Psoas muscle (tissue), 8 donors: ENCODE measurements around the gene SYNGR2. TPM values are rescaled to one million over a fixed set of nuclear protein-coding genes. Genes with fewer than 3 reads are reported as not detected.

Experiments used
- ATAC-seq, 4 donors: fragments of 200-7000 bp; cut with Tn5 transposase; one replicate each; pipeline ENCODE4 v1.9.1; 2020; ENCODE audit warnings: moderate library complexity in 3 of 4, mild to moderate bottlenecking in 2 of 4
- DNase-seq, 2 donors: peaks; one replicate each; pipeline ENCODE4 v3.0.0-alpha.2; 2020
- H3K27ac ChIP-seq: fragments of 200-600 bp; one replicate; pipeline ENCODE4 v1.8.0; 2022
- H3K27me3 ChIP-seq, 3 donors: fragments of 200-600 bp in 1 of 3; one replicate each; pipeline versions ENCODE4 v1.6.1 to v1.8.0; 2013 to 2022; ENCODE audit warnings: low read length in 2 of 3, mild to moderate bottlenecking in 2 of 3, moderate library complexity in 1 of 3; ENCODE audit not compliant: insufficient read depth in 3 of 3
- H3K36me3 ChIP-seq, 2 donors: fragments of 200-600 bp in 1 of 2; one replicate each; pipeline versions ENCODE4 v1.6.1 to v1.8.0; 2013 to 2022; ENCODE audit warnings: low read depth in 1 of 2, mild to moderate bottlenecking in 1 of 2, moderate library complexity in 1 of 2; ENCODE audit not compliant: insufficient read depth in 1 of 2
- H3K4me1 ChIP-seq: fragments of 200-600 bp; one replicate; pipeline ENCODE4 v1.8.0; 2022
- H3K4me3 ChIP-seq: fragments of 200-600 bp; one replicate; pipeline ENCODE4 v1.8.0; 2022; ENCODE audit warnings: mild to moderate bottlenecking
- H3K9me3 ChIP-seq: fragments of 200-600 bp; one replicate; pipeline ENCODE4 v1.8.0; 2022
- CTCF ChIP-seq: fragments of 200-600 bp; IDR thresholded peaks from one replicate; pipeline ENCODE4 v1.8.0; 2022; ENCODE audit warnings: antibody characterized with exemption
- WGBS, 3 donors: extraction: QIAGEN DNeasy Blood & Tissue Kit; methylation state at CpG; one replicate each; pipeline versions ENCODE4 v1.1.6 to v1.1.7; 2013; 5-methylcytosine and 5-hydroxymethylcytosine counted together
- intact Hi-C, 2 donors: fragments of 100-400 bp; cut with DNase I; formaldehyde crosslinking; loops; one replicate each; pipeline versions ENCODE4 v1.11.0 to v1.14.2; 2022
- polyA plus RNA-seq, 3 donors: library from polyadenylated mRNA; stranded (reverse); fragments of 200-250 nt; gene quantifications; one replicate each; pipeline ENCODE4 v1.2.3, GENCODE V29; 2013
- total RNA-seq, 4 donors: library from RNA; stranded (reverse); fragmentation: NEBNext Ultra II Directional in 2 of 4; extraction: Animal tissue kit (Norgen Biotek cat#: 25700) in 2 of 4; gene quantifications; one replicate each; pipeline versions ENCODE4 v1.2.1 to v1.2.4, GENCODE V29; 2021 to 2023
- donor health status: healthy with polysubstance abuse.
- donor health status: DM: no; HTN: no; CAD: no; lungs with moderate emphysema.
- donor health status: Bipolar disorder and iron deficiency.
- donor health status: healthy.
- donor health status: DM: yes; HTN: yes; CAD: no.
- donor health status: DM: no; HTN: no; CAD: no.
- donor health status: DM: no; HTN: no; CAD: no.
- donor health status: DM: yes; HTN: yes; CAD: no.

The SYNGR2 gene
- total and polyA plus RNA-seq, 7 donors: 61.7 to 313 (median 181) TPM

GRCh38 chr17:78121801-78122215, 46.6 kb upstream of the SYNGR2 start:
- Histone ChIP-seq H3K9me3 (no peaks in the 10 kb centered on the region), H3K27ac (no peak overlapping the region), H3K4me3 (no peak overlapping the region), H3K4me1 (no peaks in the 10 kb centered on the region), H3K27me3 (peaks cover 0 to 1% (median 0%) of the 10 kb centered on the region in 3 donors), H3K36me3 (no peaks in the 10 kb centered on the region)
- 73 to 84% (median 80%) methylated on average over 11 of the region's 11 CpGs for WGBS, 3 donors
- DNase-seq: no peak
- no peak for ATAC-seq
- intact Hi-C loops: no loop called here
- TF ChIP-seq CTCF: no peak

GRCh38 chr17:78122216-78122930, 46.0 kb upstream of the SYNGR2 start:
- no peak for ATAC-seq

GRCh38 chr17:78122931-78123249, 45.5 kb upstream of the SYNGR2 start:
- H3K9me3 ChIP-seq: no peaks in the 10 kb centered on the region
- WGBS, 3 donors: 88 to 94% (median 92%) methylated on average over 4 of the region's 4 CpGs
- DNase-seq (no peak), ATAC-seq (no peak)
- H3K36me3 ChIP-seq: no peaks in the 10 kb centered on the region
- peaks cover 0 to 11% (median 5%) of the 10 kb centered on the region in 3 donors for H3K27me3 ChIP-seq
- no peak overlapping the region for H3K27ac ChIP-seq
- H3K4me3 ChIP-seq: no peak overlapping the region
- intact Hi-C loops: no loop called here
- H3K4me1 ChIP-seq: peaks cover 3% of the 10 kb centered on the region
- no peak for TF ChIP-seq CTCF

More at GRCh38 chr17:78122216-78122930, 46.0 kb upstream of the SYNGR2 start:
- Histone ChIP-seq H3K27me3 (peaks cover 0 to 7% (median 2%) of the 10 kb centered on the region in 3 donors), H3K36me3 (no peaks in the 10 kb centered on the region), H3K9me3 (no peaks in the 10 kb centered on the region), H3K4me1 (no peaks in the 10 kb centered on the region), H3K4me3 (no peak overlapping the region), H3K27ac (no peak overlapping the region)
- no peak for TF ChIP-seq CTCF
- intact Hi-C loops: no loop called here
- 79 to 93% (median 83%) methylated on average over 23 of the region's 23 CpGs for whole genome bisulfite sequencing, 3 donors
- DNase-seq: no peak

DNA sequence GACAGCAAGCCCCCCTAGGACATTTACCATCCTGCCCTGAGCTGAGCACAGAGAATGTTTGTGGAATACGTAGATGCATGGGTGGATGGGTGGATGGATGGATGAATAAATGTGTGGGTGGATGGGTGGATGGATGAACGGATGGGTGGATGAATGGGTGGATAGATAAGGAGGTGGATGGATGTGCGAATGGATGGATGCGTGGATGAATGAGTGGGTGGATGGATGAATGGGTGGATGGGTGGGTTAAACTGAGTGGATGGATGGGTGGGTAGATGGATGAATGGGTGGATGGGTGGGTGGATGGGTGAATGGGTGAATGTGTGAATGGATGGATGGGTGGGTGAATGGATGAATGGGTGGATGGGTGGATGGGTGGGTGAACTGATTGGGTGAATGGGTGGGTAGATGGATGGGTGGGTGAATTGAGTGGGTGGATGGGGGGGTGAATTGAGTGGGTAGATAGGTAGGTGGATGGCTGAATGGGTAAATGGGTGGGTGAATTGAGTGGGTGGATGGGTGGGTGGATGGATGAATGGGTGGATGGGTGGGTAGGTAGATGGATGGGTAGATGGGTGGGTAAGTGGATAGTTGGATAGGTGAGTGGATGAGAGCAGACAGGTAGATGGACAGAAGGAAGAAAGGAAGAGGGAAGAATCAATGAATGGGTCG, 45.0 kb upstream of the SYNGR2 start:
- 95 to 100% (median 97%) methylated on average over 5 of the region's 5 CpGs for WGBS, 3 donors
- H3K36me3 ChIP-seq: no peaks in the 10 kb centered on the region
- DNase-seq (no peak), ATAC-seq (no peak)
- H3K27ac ChIP-seq: no peak overlapping the region
- peaks cover 6% of the 10 kb centered on the region for H3K4me1 ChIP-seq
- no peak overlapping the region for H3K4me3 ChIP-seq
- H3K9me3 ChIP-seq: no peaks in the 10 kb centered on the region
- intact Hi-C loops: no loop called here
- no peak for TF ChIP-seq CTCF
- peaks cover 0 to 16% (median 8%) of the 10 kb centered on the region in 3 donors for H3K27me3 ChIP-seq
